22Rv1 (cell line): ENCODE results near the gene TRAF3.

Experiments used
- CTCF ChIP-seq: fragments of 450-650 bp; IDR thresholded peaks from 2 replicates; pipeline ENCODE4 v1.5.1; 2017; ENCODE audit warnings: mild to moderate bottlenecking
- ZFX ChIP-seq: fragments of 450-650 bp; IDR thresholded peaks from 2 replicates; pipeline ENCODE4 v1.6.1; 2017; ENCODE audit warnings: antibody characterized with exemption, borderline replicate concordance

GRCh38 chr14:102789349-102789748, 12.1 kb downstream of the TRAF3 start:
- no peak for TF ChIP-seq CTCF
- no peak for TF ChIP-seq ZFX
